Measurements from ENCODE around the gene THRB.

The THRB gene

GRCh38 chr3:24273491-24273890 lies 221.2 kb downstream of the THRB start:
- H3K27ac ChIP-seq (ENCODE audit: low read length, poor library complexity, severe bottlenecking), result no peak overlapping the region
- H3K4me1 ChIP-seq (ENCODE audit: control insufficient read depth, insufficient read depth, low read depth, low read length), result peaks cover 8% of the 10 kb centered on the region
- no peak for DNase-seq
- H3K79me1 ChIP-seq (replicated peaks; ENCODE audit: low read length, poor library complexity, severe bottlenecking), result no peaks in the 10 kb centered on the region
- no peak overlapping the region for H4K8ac ChIP-seq (ENCODE audit: low read length)
- H3K4me3 ChIP-seq (ENCODE audit: insufficient read depth in 1 of 2, low read depth in 1 of 2, low read length in 2 of 2), result no peak overlapping the region
- H3K23ac ChIP-seq (ENCODE audit: low read length in 2 of 2), result no peak overlapping the region
- H2BK15ac ChIP-seq (ENCODE audit: low read depth, poor library complexity, severe bottlenecking), result no peak overlapping the region
- no peaks in the 10 kb centered on the region for H3K27me3 ChIP-seq (ENCODE audit: control insufficient read depth in 1 of 2, insufficient read depth in 1 of 2, low read length in 2 of 2)
- H4K91ac ChIP-seq (ENCODE audit: low read length), result no peak overlapping the region
- WGBS, result no CpG with 5 or more reads among the region's 2 CpGs
- H2AK5ac ChIP-seq (ENCODE audit: low read length, severe bottlenecking), result no peak overlapping the region
- H2BK5ac ChIP-seq (ENCODE audit: low read depth, low read length, poor library complexity, severe bottlenecking), result no peak overlapping the region
- H2AFZ ChIP-seq (ENCODE audit: low read depth, low read length), result no peak overlapping the region
- H3K9me3 ChIP-seq (ENCODE audit: control insufficient read depth, low read length), result no peaks in the 10 kb centered on the region
- no peak overlapping the region for H3K4me2 ChIP-seq (ENCODE audit: low read length, poor library complexity, severe bottlenecking)
- H3K9ac ChIP-seq (ENCODE audit: low read length), result no peak overlapping the region
- H2BK12ac ChIP-seq (ENCODE audit: low read length in 2 of 2), result no peak overlapping the region
- no peak overlapping the region for H3K4ac ChIP-seq (ENCODE audit: low read depth in 1 of 2, low read length in 2 of 2)
- H3K36me3 ChIP-seq (ENCODE audit: control insufficient read depth in 1 of 2, insufficient read depth in 2 of 2, low read depth in 1 of 2, low read length in 2 of 2), result no peaks in the 10 kb centered on the region
- no peak overlapping the region for H2BK120ac ChIP-seq (ENCODE audit: low read depth, low read length)
- no peak overlapping the region for H3K18ac ChIP-seq (ENCODE audit: low read depth in 1 of 2, low read length in 2 of 2)
- H3K14ac ChIP-seq (ENCODE audit: low read length in 2 of 2), result no peak overlapping the region

- Histone ChIP-seq H2BK12ac (ENCODE audit: low read length in 2 of 2) (no peak overlapping the region), H3K4me1 (ENCODE audit: control insufficient read depth, insufficient read depth, low read depth, low read length) (peaks cover 8% of the 10 kb centered on the region), H2BK15ac (ENCODE audit: low read depth, poor library complexity, severe bottlenecking) (no peak overlapping the region), H3K4me3 (ENCODE audit: insufficient read depth in 1 of 2, low read depth in 1 of 2, low read length in 2 of 2) (no peak overlapping the region), H2BK5ac (ENCODE audit: low read depth, low read length, poor library complexity, severe bottlenecking) (no peak overlapping the region), H3K14ac (ENCODE audit: low read length in 2 of 2) (no peak overlapping the region), H3K27me3 (ENCODE audit: control insufficient read depth in 1 of 2, insufficient read depth in 1 of 2, low read length in 2 of 2) (no peaks in the 10 kb centered on the region), H3K79me1 (replicated peaks; ENCODE audit: low read length, poor library complexity, severe bottlenecking) (no peaks in the 10 kb centered on the region), H4K91ac (ENCODE audit: low read length) (no peak overlapping the region), H3K9me3 (ENCODE audit: control insufficient read depth, low read length) (no peaks in the 10 kb centered on the region), H2BK120ac (ENCODE audit: low read depth, low read length) (no peak overlapping the region), H3K27ac (ENCODE audit: low read length, poor library complexity, severe bottlenecking) (no peak overlapping the region), H3K18ac (ENCODE audit: low read depth in 1 of 2, low read length in 2 of 2) (no peak overlapping the region), H3K23ac (ENCODE audit: low read length in 2 of 2) (no peak overlapping the region), H3K9ac (ENCODE audit: low read length) (no peak overlapping the region), H2AFZ (ENCODE audit: low read depth, low read length) (no peak overlapping the region), H3K4ac (ENCODE audit: low read depth in 1 of 2, low read length in 2 of 2) (no peak overlapping the region), H4K8ac (ENCODE audit: low read length) (no peak overlapping the region), H3K4me2 (ENCODE audit: low read length, poor library complexity, severe bottlenecking) (no peak overlapping the region), H2AK5ac (ENCODE audit: low read length, severe bottlenecking) (no peak overlapping the region), H3K36me3 (ENCODE audit: control insufficient read depth in 1 of 2, insufficient read depth in 2 of 2, low read depth in 1 of 2, low read length in 2 of 2) (no peaks in the 10 kb centered on the region)
- 31% methylated on average over 2 of the region's 2 CpGs for WGBS
- DNase-seq, result no peak
Measured at GRCh38 chr3:24272875-24273274, 221.8 kb downstream of the THRB start.

GRCh38 chr3:24272408-24272807 lies 222.2 kb downstream of the THRB start:
- Histone ChIP-seq H3K14ac (ENCODE audit: low read length in 2 of 2) (no peak overlapping the region), H3K9ac (ENCODE audit: low read length) (no peak overlapping the region), H3K27me3 (ENCODE audit: control insufficient read depth in 1 of 2, insufficient read depth in 1 of 2, low read length in 2 of 2) (no peaks in the 10 kb centered on the region), H3K9me3 (ENCODE audit: control insufficient read depth, low read length) (no peaks in the 10 kb centered on the region), H2BK5ac (ENCODE audit: low read depth, low read length, poor library complexity, severe bottlenecking) (no peak overlapping the region), H2AK5ac (ENCODE audit: low read length, severe bottlenecking) (no peak overlapping the region), H3K23ac (ENCODE audit: low read length in 2 of 2) (no peak overlapping the region), H3K79me1 (replicated peaks; ENCODE audit: low read length, poor library complexity, severe bottlenecking) (no peaks in the 10 kb centered on the region), H3K36me3 (ENCODE audit: control insufficient read depth in 1 of 2, insufficient read depth in 2 of 2, low read depth in 1 of 2, low read length in 2 of 2) (no peaks in the 10 kb centered on the region), H3K4ac (ENCODE audit: low read depth in 1 of 2, low read length in 2 of 2) (no peak overlapping the region), H4K8ac (ENCODE audit: low read length) (no peak overlapping the region), H3K18ac (ENCODE audit: low read depth in 1 of 2, low read length in 2 of 2) (no peak overlapping the region), H2BK120ac (ENCODE audit: low read depth, low read length) (no peak overlapping the region), H3K4me2 (ENCODE audit: low read length, poor library complexity, severe bottlenecking) (no peak overlapping the region), H3K4me3 (ENCODE audit: insufficient read depth in 1 of 2, low read depth in 1 of 2, low read length in 2 of 2) (no peak overlapping the region), H2BK15ac (ENCODE audit: low read depth, poor library complexity, severe bottlenecking) (no peak overlapping the region), H2BK12ac (ENCODE audit: low read length in 2 of 2) (no peak overlapping the region), H2AFZ (ENCODE audit: low read depth, low read length) (no peak overlapping the region), H3K27ac (ENCODE audit: low read length, poor library complexity, severe bottlenecking) (no peak overlapping the region), H3K4me1 (ENCODE audit: control insufficient read depth, insufficient read depth, low read depth, low read length) (peaks cover 8% of the 10 kb centered on the region), H4K91ac (ENCODE audit: low read length) (no peak overlapping the region)
- DNase-seq, result no peak

- Histone ChIP-seq H3K9me3 (ENCODE audit: control insufficient read depth, low read length) (no peaks in the 10 kb centered on the region), H3K4ac (ENCODE audit: low read depth in 1 of 2, low read length in 2 of 2) (no peak overlapping the region), H3K36me3 (ENCODE audit: control insufficient read depth in 1 of 2, insufficient read depth in 2 of 2, low read depth in 1 of 2, low read length in 2 of 2) (no peaks in the 10 kb centered on the region), H2AK5ac (ENCODE audit: low read length, severe bottlenecking) (no peak overlapping the region), H2BK120ac (ENCODE audit: low read depth, low read length) (no peak overlapping the region), H3K4me3 (ENCODE audit: insufficient read depth in 1 of 2, low read depth in 1 of 2, low read length in 2 of 2) (no peak overlapping the region), H3K23ac (ENCODE audit: low read length in 2 of 2) (no peak overlapping the region), H3K79me1 (replicated peaks; ENCODE audit: low read length, poor library complexity, severe bottlenecking) (no peaks in the 10 kb centered on the region), H4K91ac (ENCODE audit: low read length) (no peak overlapping the region), H3K4me1 (ENCODE audit: control insufficient read depth, insufficient read depth, low read depth, low read length) (peaks cover 8% of the 10 kb centered on the region), H3K4me2 (ENCODE audit: low read length, poor library complexity, severe bottlenecking) (no peak overlapping the region), H4K8ac (ENCODE audit: low read length) (no peak overlapping the region), H3K27me3 (ENCODE audit: control insufficient read depth in 1 of 2, insufficient read depth in 1 of 2, low read length in 2 of 2) (no peaks in the 10 kb centered on the region), H3K27ac (ENCODE audit: low read length, poor library complexity, severe bottlenecking) (no peak overlapping the region), H3K9ac (ENCODE audit: low read length) (no peak overlapping the region), H2BK15ac (ENCODE audit: low read depth, poor library complexity, severe bottlenecking) (no peak overlapping the region), H3K14ac (ENCODE audit: low read length in 2 of 2) (no peak overlapping the region), H3K18ac (ENCODE audit: low read depth in 1 of 2, low read length in 2 of 2) (no peak overlapping the region), H2AFZ (ENCODE audit: low read depth, low read length) (no peak overlapping the region), H2BK12ac (ENCODE audit: low read length in 2 of 2) (no peak overlapping the region), H2BK5ac (ENCODE audit: low read depth, low read length, poor library complexity, severe bottlenecking) (no peak overlapping the region)
- DNase-seq, result no peak
- 97% methylated on average over 2 of the region's 3 CpGs for WGBS
Measured at GRCh38 chr3:24271228-24271627, 223.4 kb downstream of the THRB start.
